Uterus (tissue), 2 donors: ENCODE results near the gene CXCR6.

Experiments used
- POLR2A ChIP-seq, 2 donors: fragments of 450-650 bp; IDR thresholded peaks; one replicate each; pipeline ENCODE4 v1.6.1; 2016; ENCODE audit warnings: antibody characterized with exemption in 2 of 2, mild to moderate bottlenecking in 1 of 2, moderate library complexity in 1 of 2
- TF ChIP-seq, protein P1 (sequence below), 4 experiments: fragments of 200-600 bp in 2 of 4; fragments of 450-650 bp in 2 of 4; sonication (generic) in 2 of 4; IDR thresholded peaks; one replicate each; pipeline ENCODE4 v1.5.1; 2016 to 2019; ENCODE audit warnings: antibody characterized with exemption in 4 of 4, mild to moderate bottlenecking in 2 of 4, moderate library complexity in 1 of 4

DNA sequence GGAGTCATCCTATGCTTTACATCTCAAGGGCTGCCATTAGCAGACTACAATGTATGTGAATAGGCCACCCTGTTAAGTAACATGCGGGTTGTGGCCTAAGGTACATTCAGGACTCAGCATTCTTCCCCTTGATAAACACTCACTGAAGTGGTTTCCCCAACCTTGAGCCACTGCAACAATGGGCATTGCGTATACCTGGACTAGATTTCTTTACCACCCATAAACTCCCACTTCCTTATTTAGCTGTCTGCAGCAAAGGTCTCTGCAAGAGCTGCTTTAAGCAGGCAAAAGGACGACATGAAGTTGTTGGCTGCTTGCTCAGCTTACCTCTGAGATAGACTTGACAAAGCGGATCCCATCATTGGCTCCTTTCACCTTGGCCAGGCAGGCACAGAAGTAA, 36.1 kb downstream of the CXCR6 start:
- TF ChIP-seq POLR2A (IDR thresholded peaks at IDR 0.05) = no peak
- TF ChIP-seq, protein P1, sequence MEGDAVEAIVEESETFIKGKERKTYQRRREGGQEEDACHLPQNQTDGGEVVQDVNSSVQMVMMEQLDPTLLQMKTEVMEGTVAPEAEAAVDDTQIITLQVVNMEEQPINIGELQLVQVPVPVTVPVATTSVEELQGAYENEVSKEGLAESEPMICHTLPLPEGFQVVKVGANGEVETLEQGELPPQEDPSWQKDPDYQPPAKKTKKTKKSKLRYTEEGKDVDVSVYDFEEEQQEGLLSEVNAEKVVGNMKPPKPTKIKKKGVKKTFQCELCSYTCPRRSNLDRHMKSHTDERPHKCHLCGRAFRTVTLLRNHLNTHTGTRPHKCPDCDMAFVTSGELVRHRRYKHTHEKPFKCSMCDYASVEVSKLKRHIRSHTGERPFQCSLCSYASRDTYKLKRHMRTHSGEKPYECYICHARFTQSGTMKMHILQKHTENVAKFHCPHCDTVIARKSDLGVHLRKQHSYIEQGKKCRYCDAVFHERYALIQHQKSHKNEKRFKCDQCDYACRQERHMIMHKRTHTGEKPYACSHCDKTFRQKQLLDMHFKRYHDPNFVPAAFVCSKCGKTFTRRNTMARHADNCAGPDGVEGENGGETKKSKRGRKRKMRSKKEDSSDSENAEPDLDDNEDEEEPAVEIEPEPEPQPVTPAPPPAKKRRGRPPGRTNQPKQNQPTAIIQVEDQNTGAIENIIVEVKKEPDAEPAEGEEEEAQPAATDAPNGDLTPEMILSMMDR (IDR thresholded peaks at IDR 0.05) = no peak
